Measurements from ENCODE around the gene HMGA1. TPM values are rescaled to one million over a fixed set of nuclear protein-coding genes. Genes with fewer than 3 reads are reported as not detected.
"Not testable (repeated sequence)": the region's sequence is repeated elsewhere in the genome, so short reads cannot be mapped to it uniquely, and the experiment has no call there.

HMGA1 gene
- total RNA-seq, 1 experiment from 2014 or later: 337 TPM

DNA sequence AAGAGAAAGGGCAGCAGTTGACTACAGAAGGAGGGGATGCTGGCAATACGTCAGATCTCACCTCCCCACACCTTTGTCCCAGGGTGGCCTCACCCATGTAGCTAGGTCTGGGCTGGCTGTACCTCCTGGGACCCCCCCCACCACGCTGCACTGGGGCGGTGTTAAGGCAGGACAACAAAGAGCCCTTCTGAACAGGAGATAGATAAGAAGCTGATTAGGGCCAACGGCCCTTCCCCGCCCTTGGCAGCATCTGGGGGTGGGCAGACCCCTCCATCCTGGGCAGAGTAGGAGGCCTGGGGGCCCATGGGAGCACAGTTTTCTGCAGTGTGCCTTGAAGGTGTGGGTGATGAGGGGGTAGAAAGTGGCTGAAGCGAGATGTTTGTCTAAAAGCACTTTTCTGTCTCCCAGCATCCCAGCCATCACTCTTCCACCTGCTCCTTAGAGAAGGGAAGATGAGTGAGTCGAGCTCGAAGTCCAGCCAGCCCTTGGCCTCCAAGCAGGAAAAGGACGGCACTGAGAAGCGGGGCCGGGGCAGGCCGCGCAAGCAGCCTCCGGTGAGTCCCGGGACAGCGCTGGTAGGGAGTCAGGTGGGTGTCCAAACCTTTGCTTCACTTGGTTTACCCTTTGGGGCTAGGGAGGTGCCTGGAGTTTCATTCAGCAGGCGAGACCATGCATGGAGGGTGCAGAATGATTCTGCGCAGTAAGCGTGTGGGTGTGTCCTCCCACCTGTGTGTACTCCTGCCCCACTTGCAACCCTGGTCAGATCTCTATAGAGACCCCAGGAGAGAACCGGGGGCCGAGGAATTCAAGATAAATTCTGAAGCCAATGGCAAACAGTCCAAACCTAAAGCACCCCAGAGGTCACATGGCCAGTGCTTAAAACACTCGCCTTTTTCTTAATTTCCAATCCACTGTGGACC lies 3.9 kb downstream of the HMGA1 start:
- no peak for DNase-seq
- H3K9me3 ChIP-seq (ENCODE audit: low read length): no peaks in the 10 kb centered on the region
- H3K9ac ChIP-seq (ENCODE audit: low read length): no peak overlapping the region
- peaks cover 47% of the 10 kb centered on the region for H3K36me3 ChIP-seq (ENCODE audit: insufficient read depth, low read length)
- H3K4me1 ChIP-seq (ENCODE audit: low read length): peaks cover 42% of the 10 kb centered on the region
- peaks cover 41% of the 10 kb centered on the region for H4K20me1 ChIP-seq (ENCODE audit: insufficient read depth, low read depth, low read length)
- H3K27ac ChIP-seq (ENCODE audit: low read length): no peak overlapping the region
- no peak overlapping the region for H3K4me3 ChIP-seq (ENCODE audit: low read length)
- H2AFZ ChIP-seq (ENCODE audit: low read length): no peak overlapping the region
- no peaks in the 10 kb centered on the region for H3K9me2 ChIP-seq (replicated peaks; ENCODE audit: insufficient read depth, low read length)
- H3K79me2 ChIP-seq (ENCODE audit: low read length): peaks cover 35% of the 10 kb centered on the region
- H3K27me3 ChIP-seq (ENCODE audit: low read length): no peaks in the 10 kb centered on the region
- H3K4me2 ChIP-seq (ENCODE audit: low read depth, low read length, poor library complexity, severe bottlenecking): peak overlapping the region; percentile 86

DNA sequence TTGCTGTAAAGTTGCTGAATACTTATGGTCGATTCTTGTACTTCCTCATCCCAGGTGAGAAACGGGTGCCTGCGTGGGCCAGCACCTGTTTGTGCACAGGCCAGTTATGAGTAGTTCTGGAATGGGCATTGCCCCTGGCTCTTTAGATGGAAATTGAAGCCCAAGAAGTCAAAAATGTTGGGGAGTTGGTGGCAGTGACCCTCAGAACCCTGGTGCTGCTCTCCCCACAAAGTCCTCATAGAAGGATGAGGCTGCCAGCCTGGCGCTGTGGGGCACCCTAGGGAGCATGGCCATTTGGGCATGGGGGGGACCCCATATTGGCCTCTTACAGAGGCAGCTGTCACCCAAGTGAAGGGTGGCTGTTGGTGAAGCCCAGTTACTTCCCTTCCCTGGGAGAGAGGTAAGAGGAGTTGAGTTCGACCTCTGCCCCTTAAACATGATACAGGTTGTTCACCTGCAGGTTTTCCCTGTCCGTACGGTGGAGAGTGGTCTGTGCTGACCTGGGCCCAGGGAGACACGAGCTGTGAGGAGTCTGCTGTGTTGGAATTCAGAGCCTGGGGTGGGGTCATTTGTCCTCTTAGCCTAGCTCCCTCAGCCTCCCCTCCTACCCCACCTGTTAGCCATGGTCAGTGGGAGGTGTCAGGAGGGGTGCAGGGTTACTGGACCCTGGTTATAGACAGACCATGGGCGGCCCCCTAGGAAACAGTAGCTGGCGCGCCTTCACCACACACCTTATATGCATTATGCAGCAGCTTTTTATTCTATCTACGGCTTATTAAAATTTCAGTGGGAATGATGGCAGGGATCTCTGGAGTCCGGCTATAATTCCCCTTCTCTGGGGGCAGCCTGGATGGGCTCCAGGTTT lies 4.9 kb downstream of the HMGA1 start:
- H3K27me3 ChIP-seq (ENCODE audit: low read length): no peaks in the 10 kb centered on the region
- no peak overlapping the region for H3K9ac ChIP-seq (ENCODE audit: low read length)
- peaks cover 35% of the 10 kb centered on the region for H3K79me2 ChIP-seq (ENCODE audit: low read length)
- DNase-seq: no peak
- H4K20me1 ChIP-seq (ENCODE audit: insufficient read depth, low read depth, low read length): peaks cover 41% of the 10 kb centered on the region
- peaks cover 47% of the 10 kb centered on the region for H3K36me3 ChIP-seq (ENCODE audit: insufficient read depth, low read length)
- H3K4me1 ChIP-seq (ENCODE audit: low read length): peaks cover 35% of the 10 kb centered on the region
- no peaks in the 10 kb centered on the region for H3K9me3 ChIP-seq (ENCODE audit: low read length)
- no peak overlapping the region for H3K27ac ChIP-seq (ENCODE audit: low read length)
- no peak overlapping the region for H3K4me2 ChIP-seq (ENCODE audit: low read depth, low read length, poor library complexity, severe bottlenecking)
- H3K4me3 ChIP-seq (ENCODE audit: low read length): no peak overlapping the region
- H2AFZ ChIP-seq (ENCODE audit: low read length): no peak overlapping the region
- H3K9me2 ChIP-seq (replicated peaks; ENCODE audit: insufficient read depth, low read length): no peaks in the 10 kb centered on the region

GRCh38 chr6:34242252-34243130 lies 5.8 kb downstream of the HMGA1 start:
- peaks cover 36% of the 10 kb centered on the region for H3K4me1 ChIP-seq (ENCODE audit: low read length)
- H3K4me2 ChIP-seq (ENCODE audit: low read depth, low read length, poor library complexity, severe bottlenecking): no peak overlapping the region
- no peaks in the 10 kb centered on the region for H3K9me2 ChIP-seq (replicated peaks; ENCODE audit: insufficient read depth, low read length)
- no peak overlapping the region for H2AFZ ChIP-seq (ENCODE audit: low read length)
- H4K20me1 ChIP-seq (ENCODE audit: insufficient read depth, low read depth, low read length): peaks cover 43% of the 10 kb centered on the region
- no peak overlapping the region for H3K9ac ChIP-seq (ENCODE audit: low read length)
- no peaks in the 10 kb centered on the region for H3K9me3 ChIP-seq (ENCODE audit: low read length)
- no peak overlapping the region for H3K27ac ChIP-seq (ENCODE audit: low read length)
- peaks cover 47% of the 10 kb centered on the region for H3K36me3 ChIP-seq (ENCODE audit: insufficient read depth, low read length)
- no peak overlapping the region for H3K4me3 ChIP-seq (ENCODE audit: low read length)
- no peaks in the 10 kb centered on the region for H3K27me3 ChIP-seq (ENCODE audit: low read length)
- DNase-seq: no peak
- peaks cover 34% of the 10 kb centered on the region for H3K79me2 ChIP-seq (ENCODE audit: low read length)

DNA sequence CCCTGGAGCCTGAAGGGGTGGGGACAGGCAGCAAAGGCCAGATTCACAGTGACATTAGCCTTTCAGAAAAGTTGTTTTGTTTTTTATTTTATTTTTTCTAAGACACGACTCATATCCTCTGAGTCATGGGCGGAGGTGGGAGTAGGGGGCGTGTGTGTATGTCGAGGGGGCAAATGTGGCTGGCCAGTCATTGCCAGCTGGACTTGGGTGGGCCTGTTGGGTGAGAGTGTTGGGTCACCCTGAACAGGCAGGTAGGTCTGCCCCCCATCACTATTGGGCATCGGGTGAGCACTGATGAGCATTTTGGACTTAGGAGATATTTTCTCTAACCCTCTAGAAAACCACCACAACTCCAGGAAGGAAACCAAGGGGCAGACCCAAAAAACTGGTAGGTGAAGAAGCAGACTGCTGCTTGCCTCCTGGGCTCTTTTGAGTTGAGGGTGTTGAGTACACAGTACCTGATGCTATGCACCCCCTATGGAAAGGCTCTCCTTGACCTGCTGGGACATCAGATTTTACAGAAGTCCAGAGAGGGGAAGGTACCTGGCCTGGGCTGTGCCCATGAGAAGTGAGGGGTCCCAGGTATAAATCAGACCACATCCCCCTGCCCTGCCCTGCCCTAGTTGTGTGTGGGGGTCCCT lies 6.6 kb downstream of the HMGA1 start:
- Histone ChIP-seq H3K27ac (ENCODE audit: low read length) (no peak overlapping the region), H4K20me1 (ENCODE audit: insufficient read depth, low read depth, low read length) (peaks cover 47% of the 10 kb centered on the region), H3K4me2 (ENCODE audit: low read depth, low read length, poor library complexity, severe bottlenecking) (no peak overlapping the region)

GRCh38 chr6:34243901-34244884 lies 7.5 kb downstream of the HMGA1 start:
- Histone ChIP-seq H3K36me3 (ENCODE audit: insufficient read depth, low read length) (peaks cover 38% of the 10 kb centered on the region; the same call in 1 of the 2 replicates), H3K27ac (ENCODE audit: low read length) (no peak overlapping the region; the same call in 1 of the 2 replicates), H3K4me1 (ENCODE audit: low read length) (peaks cover 39% of the 10 kb centered on the region), H3K9ac (ENCODE audit: low read length) (no peak overlapping the region), H4K20me1 (ENCODE audit: insufficient read depth, low read depth, low read length) (peaks cover 38% of the 10 kb centered on the region), H3K27me3 (ENCODE audit: low read length) (no peaks in the 10 kb centered on the region), H3K4me3 (ENCODE audit: low read length) (no peak overlapping the region), H3K9me3 (ENCODE audit: low read length) (no peaks in the 10 kb centered on the region), H3K4me2 (ENCODE audit: low read depth, low read length, poor library complexity, severe bottlenecking) (no peak overlapping the region), H3K9me2 (replicated peaks; ENCODE audit: insufficient read depth, low read length) (no peaks in the 10 kb centered on the region), H2AFZ (ENCODE audit: low read length) (no peak overlapping the region), H3K79me2 (ENCODE audit: low read length) (peaks cover 17% of the 10 kb centered on the region)
- DNase-seq: no peak

More for the DNA sequence above, 6.6 kb downstream of the HMGA1 start:
- no peaks in the 10 kb centered on the region for H3K27me3 ChIP-seq (ENCODE audit: low read length)
- H3K9me3 ChIP-seq (ENCODE audit: low read length): no peaks in the 10 kb centered on the region
- H2AFZ ChIP-seq (ENCODE audit: low read length): no peak overlapping the region
- DNase-seq: no peak
- peaks cover 27% of the 10 kb centered on the region for H3K79me2 ChIP-seq (ENCODE audit: low read length)
- no peaks in the 10 kb centered on the region for H3K9me2 ChIP-seq (replicated peaks; ENCODE audit: insufficient read depth, low read length)
- H3K4me1 ChIP-seq (ENCODE audit: low read length): peaks cover 44% of the 10 kb centered on the region
- peaks cover 44% of the 10 kb centered on the region; the same call in 1 of the 2 replicates for H3K36me3 ChIP-seq (ENCODE audit: insufficient read depth, low read length)
- H3K4me3 ChIP-seq (ENCODE audit: low read length): no peak overlapping the region
- H3K9ac ChIP-seq (ENCODE audit: low read length): no peak overlapping the region

- H3K27ac ChIP-seq (ENCODE audit: low read length): not testable (repeated sequence)
These were observed 8.5 kb downstream of the HMGA1 start for GRCh38 chr6:34245032-34245760.

More at GRCh38 chr6:34245032-34245760, 8.5 kb downstream of the HMGA1 start:
- not testable (repeated sequence) for H3K9me2 ChIP-seq (replicated peaks; ENCODE audit: insufficient read depth, low read length); H3K9me3 ChIP-seq (ENCODE audit: low read length); H3K27me3 ChIP-seq (ENCODE audit: low read length); H3K79me2 ChIP-seq (ENCODE audit: low read length); DNase-seq; H2AFZ ChIP-seq (ENCODE audit: low read length); H3K4me3 ChIP-seq (ENCODE audit: low read length); H3K9ac ChIP-seq (ENCODE audit: low read length); H3K4me2 ChIP-seq (ENCODE audit: low read depth, low read length, poor library complexity, severe bottlenecking)
- Histone ChIP-seq H4K20me1 (ENCODE audit: insufficient read depth, low read depth, low read length) (peaks cover 28% of the 10 kb centered on the region), H3K4me1 (ENCODE audit: low read length) (peaks cover 33% of the 10 kb centered on the region), H3K36me3 (ENCODE audit: insufficient read depth, low read length) (peaks cover 28% of the 10 kb centered on the region; the same call in 1 of the 2 replicates)

Measured in Karpas-422 (cell line).